HG03025 (cell line): ENCODE results near the gene TULP4.

Experiments used
- ATAC-seq: cut with Tn5 transposase; IDR thresholded peaks from one replicate; pipeline ENCODE4 v1.9.1; 2021; ENCODE audit warnings: mild to moderate bottlenecking, moderate library complexity; ENCODE audit not compliant: unreplicated experiment, low FRiP score

The TULP4 gene, protein sequence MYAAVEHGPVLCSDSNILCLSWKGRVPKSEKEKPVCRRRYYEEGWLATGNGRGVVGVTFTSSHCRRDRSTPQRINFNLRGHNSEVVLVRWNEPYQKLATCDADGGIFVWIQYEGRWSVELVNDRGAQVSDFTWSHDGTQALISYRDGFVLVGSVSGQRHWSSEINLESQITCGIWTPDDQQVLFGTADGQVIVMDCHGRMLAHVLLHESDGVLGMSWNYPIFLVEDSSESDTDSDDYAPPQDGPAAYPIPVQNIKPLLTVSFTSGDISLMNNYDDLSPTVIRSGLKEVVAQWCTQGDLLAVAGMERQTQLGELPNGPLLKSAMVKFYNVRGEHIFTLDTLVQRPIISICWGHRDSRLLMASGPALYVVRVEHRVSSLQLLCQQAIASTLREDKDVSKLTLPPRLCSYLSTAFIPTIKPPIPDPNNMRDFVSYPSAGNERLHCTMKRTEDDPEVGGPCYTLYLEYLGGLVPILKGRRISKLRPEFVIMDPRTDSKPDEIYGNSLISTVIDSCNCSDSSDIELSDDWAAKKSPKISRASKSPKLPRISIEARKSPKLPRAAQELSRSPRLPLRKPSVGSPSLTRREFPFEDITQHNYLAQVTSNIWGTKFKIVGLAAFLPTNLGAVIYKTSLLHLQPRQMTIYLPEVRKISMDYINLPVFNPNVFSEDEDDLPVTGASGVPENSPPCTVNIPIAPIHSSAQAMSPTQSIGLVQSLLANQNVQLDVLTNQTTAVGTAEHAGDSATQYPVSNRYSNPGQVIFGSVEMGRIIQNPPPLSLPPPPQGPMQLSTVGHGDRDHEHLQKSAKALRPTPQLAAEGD (N-terminal part only)

DNA sequence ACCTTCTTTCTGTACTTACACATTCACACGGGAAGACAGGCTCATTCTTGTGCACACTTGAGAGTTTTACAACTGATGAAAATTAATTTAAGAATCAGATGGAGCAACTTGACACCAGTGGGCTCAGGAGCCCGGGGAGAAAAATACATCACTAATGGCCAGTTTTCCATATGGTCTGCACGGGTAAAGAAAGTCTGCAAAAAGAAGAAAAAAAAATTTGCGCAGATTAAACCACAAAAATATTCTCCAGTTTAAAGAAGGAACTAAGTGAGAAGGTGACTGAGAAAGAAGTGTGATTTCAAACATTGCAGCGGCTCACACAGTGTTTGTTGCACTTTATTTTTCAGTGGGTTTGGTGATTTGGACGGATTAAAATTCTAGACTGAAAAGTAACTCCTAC lies at the start of gene TULP4:
Gene TULP4, plus strand, starts transcription at position 301 of the 400 bp plus-strand sequence. CDS start 1,552 bp downstream, outside the sequence.
- ATAC-seq = no peak

DNA sequence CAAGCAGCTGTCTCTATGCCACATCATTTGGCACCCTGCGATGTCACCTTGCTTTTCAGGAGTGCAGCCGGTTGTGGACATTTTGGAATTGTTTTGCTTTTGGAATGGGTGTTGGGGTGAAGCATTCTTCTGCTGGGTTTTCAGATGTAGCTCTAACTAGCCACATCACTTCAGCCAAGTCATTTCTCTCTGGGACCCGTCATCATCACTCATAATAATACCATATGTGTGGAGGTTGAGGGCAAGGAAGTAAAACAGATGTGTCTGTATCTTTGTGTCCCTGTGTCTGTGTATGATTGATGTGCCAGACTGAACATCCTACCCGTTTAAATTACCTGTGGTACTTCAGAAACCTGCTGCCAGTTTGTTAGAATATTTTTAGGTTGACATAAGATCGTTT lies 49.5 kb upstream of the TULP4 start:
- ATAC-seq = no peak

DNA sequence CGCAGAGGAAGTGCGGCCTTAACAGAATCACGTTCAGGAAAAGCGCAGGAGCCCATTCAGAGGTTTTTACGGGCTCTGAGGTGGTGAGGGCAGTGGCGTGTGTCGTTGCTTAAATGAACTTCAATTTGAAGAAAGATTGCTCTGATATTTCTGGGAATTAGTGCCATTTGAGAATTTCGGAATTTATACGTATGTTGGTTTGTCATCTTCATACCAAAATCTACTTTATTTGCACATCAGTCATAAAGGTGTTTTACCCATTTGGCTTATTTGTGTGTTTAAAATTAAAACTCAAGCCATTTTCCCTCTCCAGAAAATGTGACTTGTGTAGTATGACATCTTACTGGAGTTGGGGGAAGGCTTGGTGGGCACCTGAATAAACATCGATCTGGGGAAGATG lies 48.1 kb upstream of the TULP4 start:
- ATAC-seq = no peak

- ATAC-seq = no peak
Measured at GRCh38 chr6:158266131-158266530, 46.1 kb upstream of the TULP4 start.

DNA sequence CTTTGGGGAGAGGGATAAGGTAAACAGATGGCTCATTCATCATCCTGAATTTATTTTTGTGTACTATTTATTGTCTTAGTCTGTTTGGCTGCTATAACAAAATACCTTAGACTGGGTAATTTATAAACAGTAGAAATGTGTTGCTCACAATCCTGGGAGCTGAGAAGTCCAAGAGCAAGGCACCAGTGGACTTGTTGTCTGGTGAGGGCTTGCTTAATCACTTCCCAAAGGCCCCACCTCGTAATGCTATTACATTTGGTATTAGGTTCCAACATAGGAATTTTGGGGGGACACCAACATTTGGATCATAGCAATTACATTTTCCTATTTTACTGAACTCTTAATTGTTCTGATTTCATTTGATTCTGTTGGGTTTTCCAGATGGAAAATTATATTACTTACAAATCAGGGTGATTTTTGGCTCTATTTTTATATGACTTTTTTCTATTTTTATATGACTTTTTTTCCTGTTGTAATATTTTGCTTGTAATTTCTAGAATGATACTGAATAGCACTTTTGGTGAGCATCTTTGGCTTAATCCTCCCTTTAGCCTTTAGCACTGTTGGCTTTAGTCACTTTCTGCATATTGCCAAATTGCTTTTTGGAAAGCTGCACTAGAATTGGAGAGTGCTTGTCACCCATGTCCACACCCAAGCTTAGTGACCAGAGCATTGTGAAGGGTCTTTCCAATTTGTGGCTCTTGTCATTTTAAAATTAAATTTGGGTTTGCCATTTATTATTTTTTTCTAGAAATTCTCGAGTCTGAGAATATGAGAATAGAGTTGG lies 43.7 kb upstream of the TULP4 start:
- ATAC-seq = no peak

GRCh38 chr6:158269657-158270056 lies 42.6 kb upstream of the TULP4 start:
- ATAC-seq = no peak

GRCh38 chr6:158270389-158271127 lies 41.7 kb upstream of the TULP4 start:
- ATAC-seq = no peak

DNA sequence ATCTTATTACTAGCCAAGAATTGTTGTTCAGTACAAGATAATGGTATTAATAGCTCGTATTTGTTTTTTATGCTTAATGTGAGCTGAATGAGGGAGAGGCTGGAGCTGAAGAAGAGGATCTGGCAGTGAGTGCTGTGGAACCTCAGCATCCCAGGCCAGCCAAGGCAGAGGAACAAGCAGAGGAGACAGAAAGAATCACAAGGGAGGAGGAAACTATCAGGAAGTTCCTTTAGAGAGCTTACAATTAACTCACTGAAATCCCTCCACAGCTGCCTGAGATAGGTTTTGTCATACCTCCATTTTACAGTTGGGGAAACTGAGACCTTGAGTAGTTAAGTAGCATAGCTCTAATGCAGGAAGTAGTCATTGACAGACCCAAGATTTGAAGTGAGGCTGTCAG lies 39.9 kb upstream of the TULP4 start:
- ATAC-seq = no peak

GRCh38 chr6:158278004-158278403 lies 34.3 kb upstream of the TULP4 start:
- ATAC-seq = no peak

DNA sequence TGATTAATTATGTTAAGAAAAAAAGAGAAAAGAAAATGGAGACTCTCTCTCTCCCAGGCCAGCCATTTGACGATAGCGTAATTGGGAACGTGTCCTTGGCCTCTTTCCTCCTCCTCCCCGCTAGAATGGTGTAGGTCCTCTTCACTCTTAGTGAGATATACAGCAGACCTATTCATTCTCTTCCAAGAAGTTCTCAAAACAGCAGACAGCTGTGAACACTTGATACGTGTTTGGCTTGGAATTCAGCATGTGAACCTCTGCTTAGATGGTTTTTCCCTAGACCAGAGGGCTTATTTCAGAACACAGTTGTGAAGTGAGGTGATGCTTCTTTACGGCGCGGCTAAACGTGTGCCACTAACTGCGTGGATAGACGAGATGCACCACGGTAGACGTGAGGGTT lies 32.6 kb upstream of the TULP4 start:
- ATAC-seq = no peak

DNA sequence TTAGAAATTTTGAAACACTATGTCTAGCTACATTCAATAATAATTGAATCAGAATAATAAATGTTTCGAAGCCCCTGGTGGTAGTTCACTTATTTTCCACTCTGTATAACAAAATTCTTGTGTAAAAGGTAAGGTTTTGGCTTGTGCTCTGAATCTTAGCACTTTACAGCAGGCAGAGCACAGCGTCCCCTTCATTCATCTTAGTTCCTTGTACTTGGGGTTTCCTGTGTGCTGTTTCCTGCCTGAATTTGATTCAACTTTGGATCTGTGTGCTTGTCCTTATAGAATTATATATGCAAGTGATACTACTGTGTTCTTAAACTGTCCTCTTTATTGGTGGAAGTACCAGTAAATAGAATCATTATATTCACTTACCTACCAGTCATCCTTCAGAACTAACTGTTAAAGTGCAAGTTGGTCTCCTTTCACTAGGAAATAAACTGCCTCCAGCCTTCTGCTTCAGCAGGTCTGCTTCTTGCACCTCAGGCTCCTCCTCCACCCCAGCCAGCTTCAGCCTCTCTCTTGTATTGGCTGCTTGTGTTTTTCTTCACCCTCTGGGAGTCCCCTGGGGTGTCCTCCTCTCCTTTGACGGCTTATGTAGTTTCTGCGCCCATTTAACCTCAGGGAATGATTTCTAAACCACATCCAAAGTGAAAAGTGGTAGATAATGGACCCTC lies 28.8 kb upstream of the TULP4 start:
- no peak for ATAC-seq

DNA sequence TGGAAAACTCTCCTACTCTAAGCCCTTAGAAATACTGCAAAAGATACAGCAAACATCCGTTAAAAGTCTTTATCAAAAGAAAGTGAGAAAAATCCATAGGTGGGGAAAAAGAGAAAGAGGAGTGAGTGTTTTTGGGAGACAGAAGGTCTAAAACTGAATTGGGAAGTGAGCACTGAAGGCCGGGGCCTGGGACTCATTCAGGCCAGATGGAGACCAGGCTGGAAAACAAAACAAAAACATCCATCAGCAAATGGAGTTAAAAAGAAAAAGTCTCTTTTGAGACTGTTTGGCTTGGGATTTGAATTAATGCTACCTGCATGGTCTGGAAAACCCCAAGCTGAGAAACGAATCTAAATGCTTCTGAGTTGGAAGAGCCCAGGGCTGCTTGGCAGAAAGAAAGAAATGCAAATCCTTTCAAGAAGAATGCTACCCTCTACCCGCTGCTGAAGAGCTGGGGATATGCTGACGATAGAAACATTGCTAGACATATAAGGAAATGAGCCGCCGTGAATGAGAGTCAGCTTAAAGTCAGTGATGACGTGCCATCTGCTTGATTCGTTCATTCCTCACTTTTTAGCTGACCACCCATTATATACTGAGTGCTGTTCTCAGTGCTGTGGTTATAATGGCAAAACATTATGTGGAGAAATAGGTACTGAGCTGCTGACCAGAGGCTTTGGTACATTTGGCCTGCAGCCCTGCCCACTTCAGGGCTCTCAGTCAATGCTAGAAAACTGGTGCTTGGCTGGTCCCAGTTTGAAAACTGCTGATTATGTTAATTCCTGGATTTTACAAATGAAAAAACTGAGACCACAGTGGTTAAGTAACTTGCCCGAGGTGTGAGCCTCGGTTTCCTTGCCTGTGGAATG lies 28.0 kb upstream of the TULP4 start:
- ATAC-seq = no peak

- no peak for ATAC-seq
Measured at GRCh38 chr6:158284876-158285655, 27.2 kb upstream of the TULP4 start.

DNA sequence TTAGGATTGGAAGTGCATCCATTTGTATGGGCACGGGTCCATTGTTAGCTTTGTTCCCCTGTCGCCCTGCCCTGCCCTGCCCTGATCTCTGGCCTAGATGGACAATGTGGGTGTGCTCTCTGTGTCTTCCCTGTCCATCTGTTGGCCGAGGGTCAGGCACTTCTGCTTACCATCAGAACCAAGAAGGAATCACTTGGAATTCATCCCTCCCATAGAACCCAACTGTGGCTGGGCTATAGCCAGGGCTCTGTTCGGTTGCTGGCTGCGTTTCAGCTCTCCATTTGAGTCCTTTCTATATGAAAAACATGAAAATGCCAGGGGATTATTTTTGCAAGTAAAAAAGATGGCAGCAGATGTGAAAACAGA lies 26.6 kb upstream of the TULP4 start:
- ATAC-seq = no peak

DNA sequence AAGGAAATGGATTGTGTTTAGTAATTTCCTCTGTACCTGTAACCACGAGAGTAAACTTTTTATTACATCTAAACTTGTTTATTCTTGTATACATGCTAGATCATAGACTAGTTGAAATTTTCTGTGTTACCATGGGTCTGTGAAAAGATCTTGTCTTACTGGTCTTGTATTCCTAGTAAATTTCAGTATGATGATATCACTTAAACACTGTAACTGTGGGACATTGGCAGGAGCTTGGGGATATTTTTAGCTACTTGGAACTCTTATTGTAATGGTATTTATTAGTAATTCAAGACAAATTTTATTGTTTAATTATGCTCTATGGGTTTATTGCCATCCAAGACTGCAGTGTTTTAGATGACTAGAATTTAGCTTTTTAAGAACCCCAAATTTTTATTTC lies 25.9 kb upstream of the TULP4 start:
- no peak for ATAC-seq

DNA sequence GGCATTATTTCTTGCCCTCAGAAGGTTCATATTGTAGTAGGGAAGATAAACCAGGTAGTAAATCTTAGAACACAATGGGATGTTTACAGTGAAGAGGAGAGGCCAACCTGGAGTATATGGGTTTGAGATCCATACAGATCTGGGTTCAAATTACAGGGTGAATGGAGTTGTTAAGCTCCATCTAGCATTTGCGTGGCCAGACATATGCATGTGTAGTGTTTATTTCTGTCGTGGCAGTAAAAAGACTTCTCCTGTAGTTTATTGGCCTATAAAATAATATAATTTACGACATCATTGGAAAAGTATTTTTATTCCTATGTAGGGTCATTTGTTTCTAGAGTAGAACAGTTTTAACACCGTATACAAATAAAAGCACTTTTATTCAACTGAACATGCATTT lies 25.2 kb upstream of the TULP4 start:
- ATAC-seq = no peak

GRCh38 chr6:158290040-158290439 lies 22.2 kb upstream of the TULP4 start:
- peak; percentile 59 for ATAC-seq

DNA sequence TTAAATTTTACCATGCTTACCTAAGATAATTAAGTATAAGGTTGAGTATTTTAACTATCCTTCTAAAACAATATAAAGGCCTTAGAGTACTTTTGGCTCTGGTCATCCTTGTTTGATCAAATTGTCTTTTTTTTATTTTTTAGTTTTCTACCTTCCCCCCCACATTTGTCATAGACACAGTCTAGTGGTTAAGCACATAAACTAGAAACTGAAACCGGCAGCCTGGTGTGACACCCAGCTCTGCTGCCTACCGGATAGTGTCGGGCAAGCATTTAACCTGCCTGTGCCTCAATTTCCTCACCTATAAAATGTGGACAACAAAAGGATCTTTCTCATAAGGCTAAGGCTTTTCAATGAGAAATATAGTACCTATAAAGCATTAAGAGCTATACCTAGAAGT lies 21.6 kb upstream of the TULP4 start:
- peak; percentile 76 for ATAC-seq
